Measurements from ENCODE around the gene FOXC1. TPM values are rescaled to one million over a fixed set of nuclear protein-coding genes. Genes with fewer than 3 reads are reported as not detected.

Gene FOXC1
- polyA plus RNA-seq, 1 experiment, result 7.8 TPM

- TF ChIP-seq, protein P1, sequence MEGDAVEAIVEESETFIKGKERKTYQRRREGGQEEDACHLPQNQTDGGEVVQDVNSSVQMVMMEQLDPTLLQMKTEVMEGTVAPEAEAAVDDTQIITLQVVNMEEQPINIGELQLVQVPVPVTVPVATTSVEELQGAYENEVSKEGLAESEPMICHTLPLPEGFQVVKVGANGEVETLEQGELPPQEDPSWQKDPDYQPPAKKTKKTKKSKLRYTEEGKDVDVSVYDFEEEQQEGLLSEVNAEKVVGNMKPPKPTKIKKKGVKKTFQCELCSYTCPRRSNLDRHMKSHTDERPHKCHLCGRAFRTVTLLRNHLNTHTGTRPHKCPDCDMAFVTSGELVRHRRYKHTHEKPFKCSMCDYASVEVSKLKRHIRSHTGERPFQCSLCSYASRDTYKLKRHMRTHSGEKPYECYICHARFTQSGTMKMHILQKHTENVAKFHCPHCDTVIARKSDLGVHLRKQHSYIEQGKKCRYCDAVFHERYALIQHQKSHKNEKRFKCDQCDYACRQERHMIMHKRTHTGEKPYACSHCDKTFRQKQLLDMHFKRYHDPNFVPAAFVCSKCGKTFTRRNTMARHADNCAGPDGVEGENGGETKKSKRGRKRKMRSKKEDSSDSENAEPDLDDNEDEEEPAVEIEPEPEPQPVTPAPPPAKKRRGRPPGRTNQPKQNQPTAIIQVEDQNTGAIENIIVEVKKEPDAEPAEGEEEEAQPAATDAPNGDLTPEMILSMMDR (IDR thresholded peaks at IDR 0.05; ENCODE audit: insufficient read depth, low read depth, low read length), result no peak
- DNase-seq (ENCODE audit: low read depth), result no peak
- H3K27me3 ChIP-seq (ENCODE audit: control insufficient read depth, insufficient read depth, low read length), result peaks cover 17% of the 10 kb centered on the region
- peak overlapping the region; percentile 87 for H3K4me3 ChIP-seq (ENCODE audit: low read depth, low read length)
- POLR2A ChIA-PET, result interaction anchor here (0.6 kb wide), 1 partner anchor 375 kb away, joined by 3 read pairs; no protein-coding TSS in a partner anchor
- peaks cover 3% of the 10 kb centered on the region for H3K36me3 ChIP-seq (ENCODE audit: control insufficient read depth, insufficient read depth, low read length)
- CTCF ChIA-PET, result interaction anchor here (0.5 to 2.7 kb wide), 15 partner anchors 13 to 836 kb away, joined by 3 to 12 read pairs (median 5); no protein-coding TSS in a partner anchor
Observed at GRCh38 chr6:1611572-1612298, 2.0 kb downstream of the FOXC1 start.

- TF ChIP-seq, protein P1 (IDR thresholded peaks at IDR 0.05; ENCODE audit: insufficient read depth, low read depth, low read length), result no peak
- ChIA-PET POLR2A (interaction anchor here (0.6 kb wide), 1 partner anchor 74 kb away, joined by 3 read pairs; no protein-coding TSS in a partner anchor), CTCF (interaction anchor here (0.5 to 2.7 kb wide), 9 partner anchors 13 to 835 kb away, joined by 3 to 12 read pairs (median 4); no protein-coding TSS in a partner anchor)
- Histone ChIP-seq H3K27me3 (ENCODE audit: control insufficient read depth, insufficient read depth, low read length) (peaks cover 13% of the 10 kb centered on the region), H3K4me3 (ENCODE audit: low read depth, low read length) (peak overlapping the region; percentile 87), H3K36me3 (ENCODE audit: control insufficient read depth, insufficient read depth, low read length) (peaks cover 3% of the 10 kb centered on the region; the same call in 1 of the 2 replicates)
- DNase-seq (ENCODE audit: low read depth), result no peak
Observed at GRCh38 chr6:1612299-1612973, 2.7 kb downstream of the FOXC1 start.

GRCh38 chr6:1612974-1613306 lies 3.2 kb downstream of the FOXC1 start:
- ChIA-PET CTCF (interaction anchor here (2.0 kb wide), 1 partner anchor 491 kb away, joined by 9 read pairs; no protein-coding TSS in a partner anchor), POLR2A (interaction anchor here (0.6 kb wide), 1 partner anchor 73 kb away, joined by 3 read pairs; no protein-coding TSS in a partner anchor)
- Histone ChIP-seq H3K36me3 (ENCODE audit: control insufficient read depth, insufficient read depth, low read length) (peaks cover 4% of the 10 kb centered on the region; the same call in 1 of the 2 replicates), H3K27me3 (ENCODE audit: control insufficient read depth, insufficient read depth, low read length) (peaks cover 8% of the 10 kb centered on the region), H3K4me3 (ENCODE audit: low read depth, low read length) (peak overlapping the region; percentile 87)
- TF ChIP-seq, protein P1 (IDR thresholded peaks at IDR 0.05; ENCODE audit: insufficient read depth, low read depth, low read length), result no peak
- no peak for DNase-seq (ENCODE audit: low read depth)

GRCh38 chr6:1613346-1613687 lies 3.6 kb downstream of the FOXC1 start:
- peak overlapping the region; percentile 87 for H3K4me3 ChIP-seq (ENCODE audit: low read depth, low read length)
- H3K27me3 ChIP-seq (ENCODE audit: control insufficient read depth, insufficient read depth, low read length), result peaks cover 4% of the 10 kb centered on the region
- TF ChIP-seq, protein P1 (IDR thresholded peaks at IDR 0.05; ENCODE audit: insufficient read depth, low read depth, low read length), result no peak
- POLR2A ChIA-PET, result no interaction called here
- H3K36me3 ChIP-seq (ENCODE audit: control insufficient read depth, insufficient read depth, low read length), result peaks cover 5% of the 10 kb centered on the region; the same call in 1 of the 2 replicates
- no peak for DNase-seq (ENCODE audit: low read depth)
- CTCF ChIA-PET, result no interaction called here
